HL-60/S4 (cell line): ENCODE data around the gene DNMBP.
"Not testable (repeated sequence)": the region's sequence is repeated elsewhere in the genome, so short reads cannot be mapped to it uniquely, and the experiment has no call there.

Experiments
- in situ Hi-C: fragments of 300-500 bp; cut with MboI; formaldehyde crosslinking; loops from 2 replicates; pipeline ENCODE4 v1.14.3; 2022; ENCODE audit warnings: low sequenced_read_pairs

DNMBP gene

DNA sequence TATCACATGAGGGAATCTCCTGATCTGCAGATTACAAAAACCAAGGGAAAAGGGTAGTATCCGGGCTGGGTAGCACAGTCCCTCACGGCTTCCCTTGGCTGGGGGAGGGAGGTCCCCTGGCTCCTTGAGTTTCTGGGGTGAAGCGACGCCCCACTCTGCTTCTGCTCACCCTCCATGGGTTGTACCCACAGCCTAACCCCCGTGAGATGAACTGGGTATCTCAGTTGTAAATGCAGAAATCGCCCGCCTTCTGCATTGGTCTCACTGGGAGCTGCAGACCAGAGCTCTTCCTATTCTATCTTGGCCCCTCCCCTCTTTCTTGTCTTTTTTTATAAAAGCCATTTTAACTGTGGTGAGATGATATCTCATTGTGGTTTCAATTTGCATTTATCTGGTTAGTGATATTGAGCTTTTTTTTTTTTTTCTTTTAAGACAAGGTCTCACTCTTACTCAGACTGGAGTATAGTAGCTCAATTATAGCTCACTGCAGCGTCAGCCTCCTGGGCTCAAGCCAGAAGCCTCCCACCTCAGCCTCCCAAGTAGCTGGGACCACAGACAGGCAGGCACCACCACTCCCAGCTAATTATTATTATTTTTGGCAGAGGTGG lies 139.5 kb downstream of the DNMBP start:
- in situ Hi-C loops = no loop called here

DNA sequence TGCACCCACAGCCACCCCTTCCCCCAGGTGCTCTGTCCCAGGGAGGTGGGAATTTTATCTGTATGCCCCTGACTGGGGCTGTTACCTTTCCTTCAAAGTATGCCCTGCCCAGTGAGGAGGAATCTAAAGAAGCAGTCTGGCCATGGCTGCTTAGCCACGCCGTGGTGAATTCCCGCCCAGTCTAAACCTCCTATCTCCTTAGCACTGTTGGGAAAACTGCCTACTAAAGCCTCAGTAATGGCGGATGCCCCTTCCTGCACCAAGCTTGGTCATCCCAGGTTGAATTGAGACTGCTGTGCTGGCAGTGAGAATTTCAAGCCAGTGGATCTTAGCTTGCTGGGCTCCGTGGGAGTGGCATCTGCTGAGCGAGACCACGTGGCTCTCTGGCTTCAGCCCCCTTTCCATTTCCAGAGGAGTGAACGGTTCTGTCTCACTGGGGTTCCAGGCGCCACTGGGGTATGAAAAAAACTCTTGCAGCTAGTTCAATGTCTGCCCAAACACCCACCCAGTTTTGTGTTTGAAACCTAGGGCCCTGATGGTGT lies 140.1 kb downstream of the DNMBP start:
- in situ Hi-C loops = no loop called here

DNA sequence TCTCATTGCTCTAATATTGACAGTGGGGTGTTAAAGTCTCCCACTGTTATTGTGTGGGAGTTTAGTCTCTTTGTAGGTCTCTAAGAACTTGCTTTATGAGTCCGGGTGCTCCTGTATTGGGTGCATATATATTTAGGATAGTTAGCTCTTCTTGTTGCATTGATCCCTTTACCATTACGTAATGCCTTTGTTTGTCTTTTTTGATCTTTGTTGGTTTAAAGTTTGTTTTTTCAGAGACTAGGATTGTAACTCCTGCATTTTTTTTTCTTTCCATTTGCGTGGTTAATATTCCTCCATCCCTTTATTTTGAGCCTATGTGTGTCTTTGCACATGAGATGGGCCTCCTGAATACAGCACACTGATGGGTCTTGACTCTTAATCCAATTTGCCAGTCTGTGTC lies 142.5 kb downstream of the DNMBP start:
- in situ Hi-C loops = not testable (repeated sequence)

DNA sequence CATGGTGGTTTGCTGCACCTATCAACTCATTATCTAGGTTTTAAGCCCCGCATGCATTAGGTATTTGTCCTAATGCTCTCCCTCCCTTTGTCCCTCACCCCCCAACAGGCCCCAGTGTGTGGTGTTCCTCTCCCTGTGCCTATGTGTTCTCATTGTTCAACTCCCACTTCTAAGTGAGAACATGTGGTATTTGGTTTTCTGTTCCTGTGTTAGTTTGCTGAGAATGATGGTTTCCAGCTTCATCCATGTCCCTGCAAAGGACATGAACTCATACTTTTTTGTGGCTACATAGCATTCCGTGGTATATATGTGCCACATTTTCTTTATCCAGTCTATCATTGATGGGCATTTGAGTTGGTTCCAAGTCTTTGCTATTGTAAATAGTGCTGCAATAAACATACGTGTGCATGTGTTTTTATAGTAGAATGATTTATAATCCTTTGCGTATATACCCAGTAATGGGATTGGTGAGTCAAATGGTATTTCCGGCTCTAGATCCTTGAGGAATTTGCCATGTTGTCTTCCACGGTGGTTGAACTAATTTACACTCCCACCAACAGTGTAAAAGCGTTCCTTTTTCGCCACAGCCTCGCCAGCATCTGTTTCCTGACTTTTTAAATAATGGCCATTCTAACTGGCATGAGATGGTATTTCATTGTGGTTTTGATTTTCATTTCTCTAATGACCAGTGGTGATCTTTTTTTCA lies 146.1 kb downstream of the DNMBP start:
- in situ Hi-C loops = not testable (repeated sequence)

DNA sequence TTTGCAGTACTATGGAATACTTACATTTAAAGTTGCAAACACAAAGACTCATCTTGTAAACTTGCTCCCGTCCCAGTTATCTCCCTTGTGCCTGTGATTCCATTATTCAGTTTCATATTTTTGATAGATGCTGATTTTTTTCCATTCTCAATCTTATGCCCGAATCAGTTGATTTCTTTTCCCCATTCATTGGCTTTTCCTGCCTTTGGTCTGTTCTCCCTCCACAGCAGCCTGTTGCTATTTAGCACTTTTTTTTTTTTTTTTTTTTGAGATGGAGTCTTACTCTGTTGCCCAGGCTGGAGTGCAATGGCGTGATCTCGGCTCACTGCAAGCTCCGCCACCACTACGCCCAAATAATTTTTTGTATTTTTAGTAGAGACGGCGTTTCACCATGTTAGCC lies 149.3 kb downstream of the DNMBP start:
- in situ Hi-C loops = no loop called here

DNA sequence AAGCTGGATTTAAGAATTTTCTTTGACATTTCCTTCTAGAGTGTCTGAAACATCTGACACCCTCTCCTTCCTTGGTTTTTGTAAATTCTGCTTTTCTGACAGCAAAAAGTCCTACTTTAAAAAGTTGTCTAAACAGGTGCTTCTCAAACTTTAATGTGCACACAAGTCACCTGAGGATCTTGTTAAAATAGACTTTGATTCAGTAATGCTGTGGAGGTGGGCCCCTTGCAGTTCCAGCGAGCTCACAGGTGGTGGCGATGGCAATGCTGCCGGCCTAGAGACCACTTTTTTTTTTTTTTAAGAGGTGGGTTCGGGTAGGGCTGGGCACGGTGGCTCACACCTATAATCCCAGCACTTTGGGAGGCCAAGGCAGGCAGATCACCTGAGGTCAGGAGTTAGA lies 150.2 kb downstream of the DNMBP start:
- in situ Hi-C loops = no loop called here

DNA sequence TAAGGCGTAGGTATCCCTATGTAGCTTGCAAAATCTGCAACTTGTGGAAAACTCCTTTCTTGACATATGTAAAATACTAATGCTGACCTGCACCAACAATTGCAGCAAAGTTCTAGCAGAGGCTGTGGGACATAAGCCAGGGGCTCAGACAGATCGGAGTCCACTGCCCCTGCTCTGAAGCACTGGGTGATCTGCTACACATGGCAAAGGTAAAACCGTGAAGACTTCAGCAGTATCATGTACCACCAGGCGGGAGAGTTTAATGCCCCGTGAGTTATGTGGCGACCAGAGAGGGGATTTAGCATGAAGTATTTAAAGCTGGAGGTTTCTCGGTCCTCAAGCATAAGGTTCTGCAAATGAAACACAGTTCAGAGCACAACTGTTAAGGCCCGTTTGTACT lies 150.9 kb downstream of the DNMBP start:
- in situ Hi-C loops = no loop called here

DNA sequence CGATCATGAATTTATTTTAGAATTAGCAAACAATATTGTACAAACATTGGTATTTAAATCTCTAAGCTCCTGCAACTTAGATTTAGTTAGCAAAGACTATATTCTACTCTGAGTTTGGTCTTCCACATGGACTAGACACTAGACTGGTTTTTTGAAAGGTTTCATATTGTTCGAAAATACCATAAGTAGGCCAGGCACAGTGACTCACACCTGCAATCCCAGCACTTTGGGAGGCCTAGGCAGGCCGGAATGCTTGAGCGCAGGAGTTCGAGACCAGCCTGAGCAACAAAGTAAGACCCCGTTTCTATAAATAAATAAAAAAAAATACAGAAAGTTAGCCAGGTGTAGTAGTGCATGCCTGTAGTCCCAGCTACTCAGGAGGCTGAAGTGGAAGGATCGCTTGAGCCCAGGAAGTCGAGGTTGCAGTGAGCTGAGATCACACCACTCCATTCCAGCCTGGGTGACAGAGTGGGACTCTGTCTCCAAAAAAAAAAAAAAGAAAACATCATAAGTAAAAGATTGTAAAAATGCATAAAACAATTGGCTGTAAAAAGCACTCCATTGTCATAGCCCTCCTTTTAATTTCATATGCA lies 154.2 kb downstream of the DNMBP start:
- in situ Hi-C loops = no loop called here

DNA sequence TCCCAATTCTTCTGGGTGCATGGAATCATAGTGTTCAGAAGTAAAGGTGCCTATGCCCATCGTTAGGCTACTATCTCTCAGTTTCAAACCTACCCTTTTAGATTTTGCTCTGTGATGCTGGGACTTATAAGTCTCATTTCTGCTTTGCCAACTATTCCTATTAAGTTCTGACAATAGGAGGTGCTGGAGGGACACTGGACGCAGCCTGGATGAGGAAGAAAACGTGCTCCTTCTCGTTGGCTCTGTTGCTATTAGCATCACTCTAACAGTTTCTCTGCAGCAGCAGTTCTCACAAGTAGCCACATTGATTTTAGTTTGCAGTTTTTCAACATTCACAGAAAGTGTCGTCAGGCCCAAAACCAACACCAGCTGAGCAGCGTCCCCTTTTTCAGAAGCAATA lies 154.9 kb downstream of the DNMBP start:
- in situ Hi-C loops = no loop called here

DNA sequence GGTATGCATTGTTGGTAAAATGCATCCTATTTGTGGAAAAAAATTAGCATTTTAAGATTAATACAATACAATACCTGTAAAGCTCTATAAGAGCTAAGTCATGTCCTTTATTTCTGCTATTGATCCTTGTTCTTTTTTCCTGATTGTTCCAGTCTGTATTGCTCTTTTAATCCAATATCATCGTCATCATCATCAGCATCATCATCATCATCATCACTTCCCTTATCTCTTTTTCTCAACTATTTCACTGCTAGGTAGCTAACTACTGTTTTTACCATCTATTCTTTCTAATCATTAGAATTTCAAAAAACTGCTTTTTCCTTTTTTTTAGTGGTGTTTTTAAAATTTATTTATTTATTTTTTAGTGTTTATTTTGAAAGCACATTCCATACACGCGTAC lies 156.1 kb downstream of the DNMBP start:
- in situ Hi-C loops = no loop called here

DNA sequence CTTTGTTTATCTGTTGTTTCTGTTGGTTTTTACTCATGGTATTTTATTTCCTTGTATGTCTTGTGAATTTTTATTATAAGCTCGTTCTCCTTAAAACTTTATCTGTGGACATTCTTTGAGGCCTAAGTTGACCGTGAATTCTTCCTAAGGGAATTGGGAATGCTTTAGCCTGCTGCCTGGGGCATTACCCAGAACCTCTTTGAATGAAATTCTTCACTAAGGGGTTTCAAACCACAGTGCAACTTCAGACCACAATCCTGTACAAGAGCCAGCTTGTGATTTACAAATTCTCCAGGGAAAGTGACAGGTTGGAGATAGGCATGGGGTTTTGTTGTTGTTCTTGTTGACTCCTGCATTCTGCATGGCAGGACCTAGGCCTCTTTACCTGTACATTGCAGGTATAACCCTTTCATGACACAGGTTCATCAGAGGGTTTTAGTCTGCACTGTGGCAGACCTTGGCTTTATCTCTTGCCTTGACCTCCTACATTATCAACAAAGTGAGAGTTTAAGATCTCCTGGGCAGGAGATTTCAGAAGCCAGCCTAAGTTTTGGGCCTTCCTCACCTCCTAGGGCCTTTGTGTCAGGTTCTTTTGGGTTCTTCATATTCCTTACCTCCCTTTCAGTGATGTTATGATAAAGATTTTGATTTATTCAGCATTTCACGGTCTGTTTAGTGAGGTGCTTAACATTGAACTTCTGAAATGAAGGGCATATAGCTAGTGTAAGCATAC lies 157.1 kb downstream of the DNMBP start:
- in situ Hi-C loops = no loop called here

DNA sequence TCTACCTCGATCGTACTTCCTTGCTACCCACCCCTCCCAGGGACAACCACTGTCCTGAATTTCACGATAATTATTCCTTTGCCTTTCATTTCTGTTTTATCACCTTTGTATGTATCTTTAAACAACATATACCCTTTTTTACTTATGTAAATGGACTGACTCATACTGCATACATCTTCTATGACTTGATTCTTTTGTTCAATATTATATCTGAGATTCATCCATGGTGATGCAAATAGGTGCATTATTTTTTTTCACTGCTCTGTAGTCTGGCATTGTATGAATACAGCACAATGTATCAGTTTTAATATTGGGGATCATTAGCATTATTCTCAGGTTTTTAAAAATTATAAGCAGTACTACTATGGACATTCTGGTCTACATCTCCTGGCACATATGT lies 157.9 kb downstream of the DNMBP start:
- in situ Hi-C loops = no loop called here

DNA sequence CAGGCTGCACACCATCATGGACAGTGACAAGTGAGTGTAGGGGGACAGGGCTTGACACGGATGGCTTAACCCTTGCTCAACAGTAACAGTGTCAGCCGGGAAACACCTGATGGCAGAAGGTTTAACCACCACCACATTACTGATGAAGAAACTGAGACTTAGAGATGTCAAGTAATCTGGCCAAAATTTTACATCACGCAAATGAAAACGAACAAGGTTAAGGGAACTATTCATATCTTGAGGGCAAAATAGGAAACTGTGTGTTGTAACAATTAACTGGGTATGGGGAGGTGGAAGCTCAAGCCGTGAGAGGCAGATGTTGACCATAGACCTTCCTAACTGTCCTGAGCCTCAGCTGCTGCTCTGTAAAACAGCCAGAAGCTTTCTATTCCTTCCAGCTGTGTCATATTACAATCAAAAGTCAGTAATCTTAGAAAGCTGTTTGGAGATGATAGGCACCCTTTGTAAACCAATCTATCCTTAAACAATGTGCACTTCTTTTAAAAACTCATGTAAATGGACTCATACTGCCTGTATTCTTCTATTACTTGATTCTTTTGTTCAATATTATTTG lies 158.9 kb downstream of the DNMBP start:
- in situ Hi-C loops = no loop called here

DNA sequence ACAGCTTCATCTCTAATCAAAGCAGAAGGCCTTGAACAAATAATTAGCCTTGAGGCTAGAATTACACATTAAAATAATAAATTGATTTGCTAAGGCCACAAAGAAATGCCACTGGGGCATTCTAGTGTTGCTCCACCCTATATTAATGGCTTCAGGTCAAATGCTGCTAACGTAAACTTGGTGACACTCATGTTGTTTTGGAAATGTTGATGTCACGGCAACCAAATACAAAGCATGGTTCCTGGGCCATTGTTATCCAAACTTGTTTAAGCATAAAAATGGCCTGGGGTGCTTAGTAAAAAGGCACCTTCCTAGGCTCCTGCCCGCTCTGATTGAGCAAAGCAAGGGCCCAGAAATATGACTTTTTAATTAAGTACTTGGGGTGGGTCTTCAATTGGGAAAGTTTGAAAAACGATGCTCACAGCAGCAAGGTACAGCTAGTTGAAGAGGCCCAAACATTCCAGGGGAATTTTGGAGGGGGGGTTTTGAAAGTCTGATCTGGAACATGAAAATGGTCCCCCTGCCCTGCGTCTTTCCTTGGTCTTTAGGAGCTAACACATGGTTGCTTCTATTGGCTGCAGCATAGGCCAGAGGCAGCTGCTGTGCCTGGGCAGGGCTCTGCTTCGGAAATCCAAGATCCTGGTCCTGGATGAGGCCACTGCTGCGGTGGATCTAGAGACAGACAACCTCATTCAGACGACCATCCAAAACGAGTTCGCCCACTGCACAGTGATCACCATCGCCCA lies 159.6 kb downstream of the DNMBP start:
- in situ Hi-C loops = no loop called here

DNA sequence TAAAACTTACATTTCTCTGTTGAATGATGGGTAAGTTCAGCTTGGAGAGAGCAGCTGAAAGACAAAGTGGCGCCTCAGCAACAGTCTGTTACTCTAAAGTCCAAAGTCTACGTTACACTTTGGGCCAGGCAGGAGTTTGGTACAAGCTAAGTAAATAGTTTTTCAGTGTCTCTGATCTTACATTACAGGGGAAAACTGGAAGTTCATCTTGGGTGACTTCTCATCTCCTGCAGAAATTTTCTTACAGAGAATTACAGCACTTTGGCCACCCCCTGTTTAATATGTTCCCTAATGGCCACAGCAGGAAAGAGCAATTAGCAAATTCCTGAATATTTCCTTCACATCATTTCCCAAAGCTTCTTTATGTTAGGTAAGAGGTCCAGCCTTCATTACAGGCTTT lies 160.2 kb downstream of the DNMBP start:
- in situ Hi-C loops = loop anchor here (10.0 kb wide), 1 partner anchor 195 kb away; no protein-coding TSS in a partner anchor

DNA sequence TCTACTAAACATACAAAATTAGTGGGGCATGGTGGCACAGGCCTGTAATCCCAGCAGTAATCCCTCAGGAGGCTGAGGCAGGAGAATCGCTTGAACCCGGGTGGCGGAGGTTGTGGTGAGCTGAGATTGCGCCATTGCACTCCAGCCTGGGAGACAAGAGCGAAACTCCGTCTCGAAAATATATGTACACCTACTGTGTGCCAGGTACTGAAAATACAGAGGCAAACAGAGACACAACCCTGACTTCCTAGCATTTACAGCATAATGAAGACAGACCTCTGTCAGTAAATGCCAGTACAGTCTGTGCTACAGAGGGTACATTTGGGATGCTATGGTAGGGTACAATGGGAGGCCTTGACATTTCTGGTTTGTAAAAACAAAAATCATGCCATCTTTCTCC lies 160.7 kb downstream of the DNMBP start:
- in situ Hi-C loops = loop anchor here (10.0 kb wide), 1 partner anchor 196 kb away; no protein-coding TSS in a partner anchor

DNA sequence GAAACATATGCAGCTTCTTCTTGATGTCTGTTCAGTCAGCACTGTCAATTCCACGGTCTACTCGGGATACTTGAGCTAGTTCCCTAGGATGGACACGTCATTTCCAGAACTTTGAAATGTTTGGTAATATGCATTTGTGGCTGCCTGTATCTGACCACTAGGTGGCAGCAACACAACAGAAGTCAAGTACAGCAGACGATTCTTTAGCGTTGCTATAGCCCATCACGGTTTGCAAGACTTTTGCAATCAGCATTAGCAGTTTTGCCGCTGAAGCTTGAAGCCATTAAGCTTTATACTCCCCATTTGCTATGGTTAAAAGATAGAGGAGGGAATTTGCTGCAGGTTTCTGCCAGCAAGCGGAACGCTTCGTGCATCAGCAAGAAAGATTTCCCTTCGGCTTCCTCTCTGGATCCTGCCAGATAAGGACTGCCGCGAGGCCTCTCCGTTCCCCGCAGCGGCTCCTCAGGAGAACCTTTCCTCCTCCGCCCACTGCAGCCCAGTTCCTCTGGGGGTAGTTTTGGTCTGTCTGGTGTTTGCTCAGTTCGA lies 163.8 kb downstream of the DNMBP start:
- in situ Hi-C loops = loop anchor here (10.0 kb wide), 1 partner anchor 199 kb away; no protein-coding TSS in a partner anchor

DNA sequence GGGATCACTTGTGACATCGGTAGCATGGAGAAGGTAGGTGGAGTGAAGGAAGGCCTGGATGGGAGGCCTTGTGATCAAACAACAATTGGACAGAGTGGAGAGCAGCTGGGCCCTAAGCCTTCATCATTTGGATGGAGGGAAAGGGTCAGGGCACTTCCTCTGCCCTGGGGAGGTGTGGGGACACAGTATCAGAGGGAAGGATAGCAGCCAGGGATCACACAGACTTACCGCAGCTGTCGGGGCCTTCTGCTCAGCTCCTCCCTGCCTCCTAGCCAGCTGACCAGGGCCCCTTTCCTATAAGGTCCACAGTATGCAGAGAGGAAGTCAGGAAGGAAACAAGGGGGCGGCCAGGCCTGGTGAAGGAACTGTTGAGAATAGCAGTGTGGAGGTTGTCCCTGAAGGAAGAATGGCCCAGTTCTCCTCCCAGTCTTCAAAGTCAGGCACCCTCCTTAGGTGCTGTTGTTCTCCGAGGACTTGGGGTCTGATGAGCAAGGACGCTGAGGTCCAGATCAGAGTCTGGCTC lies 165.3 kb downstream of the DNMBP start:
- in situ Hi-C loops = loop anchor here (10.0 kb wide), 1 partner anchor 200 kb away; no protein-coding TSS in a partner anchor

DNA sequence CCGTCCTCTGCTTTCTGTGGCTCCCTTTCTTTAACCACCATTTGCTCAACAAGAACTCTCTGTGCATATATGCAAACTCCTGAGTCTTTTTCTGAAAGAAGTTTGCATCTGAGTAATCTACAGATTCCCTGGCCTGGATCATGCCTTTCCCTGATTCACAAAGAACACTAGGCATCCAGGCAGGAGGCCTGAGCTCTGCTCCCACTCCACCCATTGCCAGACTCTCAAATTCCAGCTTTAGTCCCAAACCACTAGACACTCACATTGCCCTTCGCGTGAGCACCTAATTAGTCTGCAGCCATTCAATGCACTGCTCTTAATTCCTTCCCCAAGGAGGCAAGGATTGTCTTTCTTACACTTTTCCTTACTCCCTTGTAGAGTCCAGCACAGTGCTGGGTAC lies 166.4 kb downstream of the DNMBP start:
- in situ Hi-C loops = loop anchor here (10.0 kb wide), 1 partner anchor 201 kb away; no protein-coding TSS in a partner anchor

DNA sequence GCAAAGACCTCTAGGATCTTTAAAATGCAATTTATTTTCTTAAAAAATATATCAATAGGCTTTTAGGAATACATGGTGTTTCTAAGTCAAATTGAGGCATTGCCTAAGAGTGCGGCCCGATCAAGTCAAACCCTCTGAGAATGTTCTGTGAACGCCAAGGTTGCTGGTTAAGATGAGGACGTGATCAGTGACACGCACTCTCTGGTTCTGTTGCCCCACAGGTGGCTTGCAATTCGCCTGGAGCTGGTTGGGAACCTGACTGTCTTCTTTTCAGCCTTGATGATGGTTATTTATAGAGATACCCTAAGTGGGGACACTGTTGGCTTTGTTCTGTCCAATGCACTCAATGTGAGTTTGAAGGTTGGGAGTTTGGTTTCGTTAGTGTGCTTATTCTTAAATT lies 168.0 kb downstream of the DNMBP start:
- in situ Hi-C loops = loop anchor here (10.0 kb wide), 1 partner anchor 203 kb away; no protein-coding TSS in a partner anchor
